Breast epithelium (tissue), 4 donors: Measurements from ENCODE around the gene FUT8. TPM values are rescaled to one million over a fixed set of nuclear protein-coding genes. Genes with fewer than 3 reads are reported as not detected.

Experiments used
- DNase-seq, 2 donors: peaks; one replicate each; pipeline ENCODE4 v3.0.0-alpha.2; 2019; ENCODE audit warnings: low spot score in 2 of 2
- H3K27ac ChIP-seq, 2 donors: fragments of 200-600 bp; sonication (generic) in 1 of 2; one replicate each; pipeline ENCODE4 v1.5.1; 2016 to 2019; ENCODE audit warnings: mild to moderate bottlenecking in 1 of 2
- H3K27me3 ChIP-seq, 2 donors: fragments of 200-600 bp; sonication (generic) in 1 of 2; one replicate each; pipeline versions ENCODE4 v1.5.1 to v1.6.0; 2017 to 2019; ENCODE audit warnings: control low read depth in 1 of 2, mild to moderate bottlenecking in 1 of 2
- H3K36me3 ChIP-seq: fragments of 200-600 bp; one replicate; pipeline ENCODE4 v1.5.1; 2019
- H3K4me1 ChIP-seq, 2 donors: fragments of 200-600 bp; sonication (generic); one replicate each; pipeline ENCODE4 v1.5.1; 2016 to 2019; ENCODE audit warnings: control low read depth in 1 of 2
- H3K4me3 ChIP-seq, 3 donors: fragments of 200-600 bp; sonication (generic); 1 replicate in 2 of 3; 2 replicates in 1 of 3; pipeline ENCODE4 v1.5.1; 2016 to 2019; ENCODE audit warnings: mild to moderate bottlenecking in 3 of 3, moderate library complexity in 2 of 3
- H3K9me3 ChIP-seq, 2 donors: fragments of 200-600 bp; sonication (generic) in 1 of 2; one replicate each; pipeline ENCODE4 v1.5.1; 2016 to 2019; ENCODE audit warnings: control low read depth in 1 of 2
- POLR2A ChIP-seq: fragments of 450-650 bp; IDR thresholded peaks from one replicate; pipeline ENCODE4 v1.6.1; 2016; ENCODE audit warnings: antibody characterized with exemption, mild to moderate bottlenecking, moderate library complexity
- POLR2AphosphoS5 ChIP-seq, 3 donors: sonication (generic); formaldehyde crosslinking; IDR thresholded peaks; one replicate each; pipeline ENCODE4 v1.6.1; 2017; ENCODE audit warnings: antibody characterized with exemption in 3 of 3
- intact Hi-C: fragments of 100-400 bp; cut with DNase I; formaldehyde crosslinking; loops from one replicate; pipeline ENCODE4 v1.15.1; 2023; ENCODE audit warnings: low total_unique reads
- total RNA-seq, 3 donors: library from RNA; depleted of rRNA; stranded (reverse); fragments of >200 nt; gene quantifications; one replicate each; pipeline ENCODE4 v1.1.0, GENCODE V29; 2016
- TF ChIP-seq, protein P1 (sequence below), 3 donors: fragments of 450-650 bp; IDR thresholded peaks; one replicate each; pipeline ENCODE4 v1.5.1; 2016 to 2017; ENCODE audit warnings: antibody characterized with exemption in 3 of 3, mild to moderate bottlenecking in 3 of 3, moderate library complexity in 3 of 3

Gene FUT8
- total RNA-seq, 3 donors from 2014 or later = 36.3 to 69.1 (median 47.2) TPM

DNA sequence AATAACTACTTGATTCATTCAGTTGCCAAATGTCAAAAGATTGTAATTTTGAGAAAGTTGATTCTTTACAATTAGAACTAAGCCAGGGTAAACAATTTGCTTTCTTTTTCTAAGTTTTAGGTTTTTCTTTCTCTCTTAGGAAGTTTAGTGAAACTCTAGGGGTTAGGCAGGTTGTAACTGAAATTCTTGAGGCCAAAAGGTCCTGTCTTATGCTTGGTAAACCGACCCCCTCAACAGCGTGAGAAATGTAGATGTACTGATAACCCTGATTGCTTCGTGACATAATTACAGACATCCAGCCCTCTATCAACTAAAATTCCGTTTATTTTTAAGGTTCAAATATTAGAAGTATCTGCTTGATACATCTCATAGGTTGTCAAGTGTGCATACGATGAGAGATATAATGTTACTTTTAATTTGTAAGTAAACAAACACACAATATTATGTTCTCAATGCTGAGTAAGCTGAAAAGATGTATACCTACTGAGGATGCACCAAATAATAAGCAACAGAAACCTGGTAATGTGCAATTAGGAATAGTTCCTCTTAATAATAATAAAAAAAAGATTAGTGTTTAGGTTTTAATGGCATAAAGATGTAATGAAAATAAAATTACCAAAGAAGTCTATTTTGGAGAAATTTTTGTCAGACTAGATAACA, 7.2 kb downstream of the FUT8 start:
- Histone ChIP-seq H3K4me3 (no peak overlapping the region), H3K4me1 (no peaks in the 10 kb centered on the region), H3K9me3 (no peaks in the 10 kb centered on the region), H3K36me3 (no peaks in the 10 kb centered on the region), H3K27ac (no peak overlapping the region), H3K27me3 (no peaks in the 10 kb centered on the region)
- no peak for DNase-seq
- TF ChIP-seq POLR2A (no peak), POLR2AphosphoS5 (IDR thresholded peaks at IDR 0.05) (no peak)
- TF ChIP-seq, protein P1, sequence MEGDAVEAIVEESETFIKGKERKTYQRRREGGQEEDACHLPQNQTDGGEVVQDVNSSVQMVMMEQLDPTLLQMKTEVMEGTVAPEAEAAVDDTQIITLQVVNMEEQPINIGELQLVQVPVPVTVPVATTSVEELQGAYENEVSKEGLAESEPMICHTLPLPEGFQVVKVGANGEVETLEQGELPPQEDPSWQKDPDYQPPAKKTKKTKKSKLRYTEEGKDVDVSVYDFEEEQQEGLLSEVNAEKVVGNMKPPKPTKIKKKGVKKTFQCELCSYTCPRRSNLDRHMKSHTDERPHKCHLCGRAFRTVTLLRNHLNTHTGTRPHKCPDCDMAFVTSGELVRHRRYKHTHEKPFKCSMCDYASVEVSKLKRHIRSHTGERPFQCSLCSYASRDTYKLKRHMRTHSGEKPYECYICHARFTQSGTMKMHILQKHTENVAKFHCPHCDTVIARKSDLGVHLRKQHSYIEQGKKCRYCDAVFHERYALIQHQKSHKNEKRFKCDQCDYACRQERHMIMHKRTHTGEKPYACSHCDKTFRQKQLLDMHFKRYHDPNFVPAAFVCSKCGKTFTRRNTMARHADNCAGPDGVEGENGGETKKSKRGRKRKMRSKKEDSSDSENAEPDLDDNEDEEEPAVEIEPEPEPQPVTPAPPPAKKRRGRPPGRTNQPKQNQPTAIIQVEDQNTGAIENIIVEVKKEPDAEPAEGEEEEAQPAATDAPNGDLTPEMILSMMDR (IDR thresholded peaks at IDR 0.05) = no peak
- intact Hi-C loops = no loop called here

DNA sequence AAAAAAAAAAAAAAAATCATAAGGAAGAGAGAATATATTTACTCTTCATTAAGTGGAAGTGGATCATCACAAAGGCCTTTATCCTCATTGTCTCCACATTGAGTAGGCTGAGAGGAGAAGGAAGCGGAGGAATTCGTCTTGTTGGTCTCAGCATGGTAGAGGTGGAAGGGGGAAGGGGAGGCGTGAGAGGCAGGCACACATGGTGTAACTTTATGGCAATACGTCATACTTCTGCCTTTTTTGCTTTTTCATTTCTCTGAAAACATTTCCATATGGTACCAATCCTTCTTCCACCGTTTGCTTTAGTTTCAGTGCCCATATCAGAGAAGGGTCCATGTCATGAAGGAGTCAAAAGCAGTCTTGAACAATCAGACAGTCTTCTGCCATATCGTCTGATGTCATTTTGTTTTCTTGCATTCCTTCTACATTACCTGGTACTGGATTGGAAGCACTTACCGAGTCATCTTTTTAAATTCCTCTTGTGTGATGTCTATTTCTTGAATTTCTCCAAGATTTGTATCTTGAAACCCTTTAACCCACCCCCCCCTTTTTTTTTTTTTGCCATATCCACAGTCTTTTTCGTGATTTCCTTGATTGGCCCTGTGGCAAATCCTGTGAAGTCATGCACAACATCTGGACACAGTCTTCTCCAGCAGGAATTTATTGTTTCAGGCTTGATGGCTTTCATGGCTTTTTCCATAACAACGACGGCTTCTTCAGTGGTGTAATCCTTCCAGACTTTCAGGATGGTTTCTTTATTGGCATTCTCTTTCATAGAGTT, 8.9 kb downstream of the FUT8 start:
- no peaks in the 10 kb centered on the region for H3K36me3 ChIP-seq
- H3K27me3 ChIP-seq = no peaks in the 10 kb centered on the region
- no peak for DNase-seq
- TF ChIP-seq POLR2A = no peak
- TF ChIP-seq, protein P1 (IDR thresholded peaks at IDR 0.05) = no peak
- no peak for TF ChIP-seq POLR2AphosphoS5 (IDR thresholded peaks at IDR 0.05)
- H3K27ac ChIP-seq = peak overlapping the region; percentile 17 to 60
- intact Hi-C loops = no loop called here
- no peaks in the 10 kb centered on the region for H3K9me3 ChIP-seq
- H3K4me3 ChIP-seq = no peak overlapping the region
- no peaks in the 10 kb centered on the region for H3K4me1 ChIP-seq

DNA sequence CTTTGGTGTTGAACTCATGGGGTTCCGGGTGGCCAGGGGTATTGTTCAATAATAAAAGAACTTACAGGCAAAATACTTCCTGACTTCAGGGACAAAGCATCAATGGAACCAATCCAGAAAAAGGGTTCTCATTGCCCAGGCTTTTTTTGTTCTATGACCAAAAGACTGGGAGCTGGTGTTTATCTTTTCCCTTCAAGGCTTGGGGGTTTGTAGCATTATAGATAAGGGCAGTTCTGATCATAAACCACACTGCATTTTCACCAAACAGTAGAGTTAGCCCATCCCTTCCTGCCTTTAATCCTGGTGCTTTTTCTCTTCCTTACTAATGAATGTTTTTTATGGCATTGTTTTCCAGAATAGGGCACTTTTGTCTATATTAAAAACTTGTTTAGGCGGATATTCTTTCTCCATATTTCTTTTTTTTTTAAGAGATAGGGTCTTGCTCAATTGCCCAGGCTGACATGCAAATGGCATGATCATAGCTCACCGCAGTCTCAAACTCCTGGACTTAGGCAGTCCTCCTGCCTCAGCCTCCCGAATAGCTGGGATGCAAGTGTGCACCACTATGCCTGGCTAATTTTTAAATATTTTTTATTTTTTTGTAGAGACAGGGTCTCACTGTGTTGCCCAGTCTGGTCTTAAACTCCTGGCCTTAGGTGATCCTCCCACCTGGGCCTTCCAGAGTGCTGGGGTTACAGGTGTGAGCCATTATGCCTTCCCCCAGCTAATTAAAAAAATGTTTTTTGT, 9.7 kb downstream of the FUT8 start:
- H3K9me3 ChIP-seq = no peaks in the 10 kb centered on the region
- H3K4me3 ChIP-seq = no peak overlapping the region
- TF ChIP-seq, protein P1 (IDR thresholded peaks at IDR 0.05) = no peak
- TF ChIP-seq POLR2A (no peak), POLR2AphosphoS5 (IDR thresholded peaks at IDR 0.05) (no peak)
- no peaks in the 10 kb centered on the region for H3K4me1 ChIP-seq
- peak overlapping the region in 1 of 2 donors; percentile 17 for H3K27ac ChIP-seq
- no peak for DNase-seq
- intact Hi-C loops = no loop called here
- H3K27me3 ChIP-seq = no peaks in the 10 kb centered on the region
- H3K36me3 ChIP-seq = no peaks in the 10 kb centered on the region

DNA sequence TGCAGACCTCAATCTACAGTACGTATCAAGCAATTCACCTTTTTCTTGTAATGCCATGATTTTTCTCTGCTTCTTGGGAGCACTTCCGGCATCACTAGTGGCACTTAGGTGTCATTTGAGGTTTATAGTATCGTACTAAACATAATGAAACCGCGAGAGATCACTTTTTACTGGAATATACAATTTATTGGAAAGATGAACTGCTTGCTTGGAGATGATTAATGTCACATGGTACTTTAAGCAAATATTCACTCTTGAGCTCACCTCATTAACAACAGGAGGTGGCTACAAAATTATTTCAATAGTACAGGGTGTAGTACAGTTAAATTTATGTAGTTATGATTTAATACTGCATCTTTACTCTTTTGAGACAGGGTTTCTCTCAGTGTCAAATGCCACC, 11.5 kb downstream of the FUT8 start:
- TF ChIP-seq, protein P1 (IDR thresholded peaks at IDR 0.05) = no peak
- TF ChIP-seq POLR2A (no peak), POLR2AphosphoS5 (IDR thresholded peaks at IDR 0.05) (no peak)
- no peaks in the 10 kb centered on the region for H3K9me3 ChIP-seq
- no peak for DNase-seq
- no peaks in the 10 kb centered on the region for H3K36me3 ChIP-seq
- no peaks in the 10 kb centered on the region for H3K27me3 ChIP-seq
- intact Hi-C loops = no loop called here
- no peak overlapping the region for H3K4me3 ChIP-seq
- no peaks in the 10 kb centered on the region for H3K4me1 ChIP-seq
- no peak overlapping the region for H3K27ac ChIP-seq
